Measurements from ENCODE around the gene VAC14.

GRCh38 chr16:70644763-70645597, 156.0 kb downstream of the VAC14 start:
- no peak for TF ChIP-seq POLR2AphosphoS5 (IDR thresholded peaks at IDR 0.05; ENCODE audit: low read depth, low read length)
- TF ChIP-seq POLR2A (IDR thresholded peaks at IDR 0.05; ENCODE audit: low read depth, low read length), result no peak
- no peak for TF ChIP-seq TAF1 (IDR thresholded peaks at IDR 0.05; ENCODE audit: borderline replicate concordance, low read depth, low read length)
